Colonic mucosa (tissue), 4 donors: ENCODE results near the gene GRK4. TPM values are rescaled to one million over a fixed set of nuclear protein-coding genes. Genes with fewer than 3 reads are reported as not detected.

Experiments
- DNase-seq: peaks from one replicate; pipeline ENCODE4 v3.0.0-alpha.2; 2020
- H3K27ac ChIP-seq: fragments of 200-600 bp; one replicate; pipeline ENCODE4 v1.8.0; 2021
- H3K27me3 ChIP-seq: fragments of 200-600 bp; one replicate; pipeline ENCODE4 v1.8.0; 2021
- H3K36me3 ChIP-seq: fragments of 200-600 bp; one replicate; pipeline ENCODE4 v1.8.0; 2021
- H3K4me1 ChIP-seq: fragments of 200-600 bp; one replicate; pipeline ENCODE4 v1.8.0; 2021; ENCODE audit warnings: mild to moderate bottlenecking
- H3K4me3 ChIP-seq: fragments of 200-600 bp; one replicate; pipeline ENCODE4 v1.8.0; 2021
- H3K9ac ChIP-seq, 2 donors: one replicate each; pipeline ENCODE4 v1.7.0; 2013; ENCODE audit warnings: control low read depth in 2 of 2, low read depth in 2 of 2, low read length in 2 of 2
- H3K9me3 ChIP-seq: fragments of 200-600 bp; one replicate; pipeline ENCODE4 v1.8.0; 2021
- CTCF ChIP-seq: fragments of 200-600 bp; IDR thresholded peaks from one replicate; pipeline ENCODE4 v1.8.0; 2022; ENCODE audit warnings: antibody characterized with exemption, mild to moderate bottlenecking
- intact Hi-C: fragments of 100-400 bp; cut with DNase I; formaldehyde crosslinking; loops from one replicate; pipeline ENCODE4 v1.14.1; 2022
- total RNA-seq, 2 donors: library from RNA; stranded (reverse); fragmentation: NEBNext Ultra II Directional in 1 of 2; extraction: Animal tissue kit (Norgen Biotek cat#: 25700) in 1 of 2; gene quantifications; one replicate each; pipeline ENCODE4 v1.2.1, GENCODE V29; 2021
- donor health status: healthy.
- donor health status: DM: no; HTN: no; CAD: no.
- donor health status: DM: no; HTN: no; CAD: no.

GRK4 gene
- total RNA-seq, 2 donors from 2014 or later: 0.77 to 1.7 TPM

- Histone ChIP-seq H3K4me1 (no peaks in the 10 kb centered on the region), H3K9ac (no peak overlapping the region), H3K27me3 (no peaks in the 10 kb centered on the region), H3K36me3 (no peaks in the 10 kb centered on the region), H3K9me3 (no peaks in the 10 kb centered on the region), H3K4me3 (no peak overlapping the region), H3K27ac (no peak overlapping the region)
- no peak for DNase-seq
- intact Hi-C loops: no loop called here
- TF ChIP-seq CTCF: no peak
Observed at GRCh38 chr4:3030566-3031356, 67.4 kb downstream of the GRK4 start.

DNA sequence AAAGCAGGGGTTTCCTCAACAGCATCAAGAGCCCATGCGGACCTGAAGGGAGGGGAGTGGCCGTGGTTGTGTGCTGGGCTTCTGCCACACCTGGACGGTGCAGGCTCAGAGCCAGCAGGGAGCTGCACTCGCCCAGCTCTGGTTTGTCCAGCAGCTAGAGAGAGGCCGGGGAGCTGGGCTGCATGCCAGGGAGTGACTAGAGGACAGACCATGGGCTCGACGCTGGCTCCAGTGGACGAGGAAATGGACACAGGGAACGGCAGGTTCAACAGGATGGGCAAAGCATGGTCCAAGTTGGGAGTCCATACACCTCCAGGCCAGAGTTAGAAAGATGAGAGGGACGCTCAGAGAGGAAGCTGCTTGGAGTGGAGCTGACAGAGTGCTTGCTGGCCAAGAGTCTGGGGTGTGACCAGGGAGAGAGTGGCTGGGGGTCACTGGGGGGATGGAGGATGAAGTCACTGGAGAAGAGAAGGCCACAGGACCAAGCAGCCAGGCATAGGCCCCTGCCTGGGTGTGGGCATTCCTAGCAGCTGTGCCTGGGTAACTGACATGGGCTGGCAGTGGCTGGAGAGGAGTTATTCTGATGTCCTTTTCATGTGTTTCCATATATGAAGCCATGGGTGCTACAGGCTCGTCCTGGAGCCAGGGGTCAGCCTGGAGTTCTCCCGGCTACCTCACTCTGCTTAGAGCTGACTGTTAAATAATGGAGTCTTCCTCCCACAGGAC lies 68.1 kb downstream of the GRK4 start:
- no peak for DNase-seq
- intact Hi-C loops: no loop called here
- no peak for TF ChIP-seq CTCF

DNA sequence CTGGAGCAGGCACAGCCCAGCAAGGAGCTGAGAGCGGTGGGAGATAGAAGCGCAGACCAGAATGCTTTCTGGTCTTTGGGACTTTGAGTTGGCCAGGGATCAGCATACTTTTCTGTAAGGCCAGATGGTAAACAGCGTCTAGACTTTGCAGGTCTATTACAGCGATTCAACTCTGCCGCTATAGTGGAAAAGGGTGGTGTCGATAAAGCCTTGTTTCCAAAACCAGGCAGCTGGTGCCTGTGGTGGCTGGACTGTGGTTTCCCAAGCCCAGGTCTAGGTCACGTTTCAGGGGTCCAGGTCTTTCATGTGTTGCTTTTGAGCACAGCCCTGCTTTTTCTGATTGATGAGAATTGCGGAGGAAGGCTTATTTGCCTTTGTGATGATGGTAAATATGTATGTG lies 70.9 kb downstream of the GRK4 start:
- Histone ChIP-seq H3K4me3 (no peak overlapping the region), H3K27me3 (no peaks in the 10 kb centered on the region), H3K36me3 (no peaks in the 10 kb centered on the region), H3K9ac (no peak overlapping the region), H3K4me1 (no peaks in the 10 kb centered on the region), H3K27ac (no peak overlapping the region), H3K9me3 (no peaks in the 10 kb centered on the region)
- intact Hi-C loops: no loop called here
- no peak for DNase-seq
- no peak for TF ChIP-seq CTCF

More for the DNA sequence above, 68.1 kb downstream of the GRK4 start:
- no peak overlapping the region for H3K4me3 ChIP-seq
- H3K27ac ChIP-seq: no peak overlapping the region
- H3K36me3 ChIP-seq: no peaks in the 10 kb centered on the region
- no peaks in the 10 kb centered on the region for H3K27me3 ChIP-seq
- H3K4me1 ChIP-seq: no peaks in the 10 kb centered on the region
- no peak overlapping the region for H3K9ac ChIP-seq
- no peaks in the 10 kb centered on the region for H3K9me3 ChIP-seq

DNA sequence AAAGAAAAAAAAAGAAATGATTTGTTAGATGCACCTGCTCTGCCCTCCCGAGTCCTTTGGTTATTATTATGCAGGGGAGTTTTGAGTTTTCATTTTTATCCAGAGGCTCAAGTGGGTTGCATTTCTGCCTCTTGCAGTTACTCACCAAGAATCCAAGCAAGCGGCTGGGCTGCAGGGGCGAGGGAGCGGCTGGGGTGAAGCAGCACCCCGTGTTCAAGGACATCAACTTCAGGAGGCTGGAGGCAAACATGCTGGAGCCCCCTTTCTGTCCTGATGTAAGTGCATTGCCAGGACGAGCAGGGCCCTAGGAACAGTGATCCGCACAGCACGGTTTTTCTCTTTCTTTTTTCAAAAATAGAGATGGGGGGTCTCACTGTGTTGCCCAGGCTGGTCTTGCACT lies 71.9 kb downstream of the GRK4 start:
- Histone ChIP-seq H3K36me3 (no peaks in the 10 kb centered on the region), H3K4me3 (no peak overlapping the region), H3K4me1 (no peaks in the 10 kb centered on the region), H3K27me3 (no peaks in the 10 kb centered on the region), H3K9me3 (no peaks in the 10 kb centered on the region), H3K27ac (no peak overlapping the region), H3K9ac (no peak overlapping the region)
- no peak for DNase-seq
- intact Hi-C loops: loop anchor here (5.0 kb wide), 1 partner anchor 58 kb away; no protein-coding TSS in a partner anchor
- no peak for TF ChIP-seq CTCF

DNA sequence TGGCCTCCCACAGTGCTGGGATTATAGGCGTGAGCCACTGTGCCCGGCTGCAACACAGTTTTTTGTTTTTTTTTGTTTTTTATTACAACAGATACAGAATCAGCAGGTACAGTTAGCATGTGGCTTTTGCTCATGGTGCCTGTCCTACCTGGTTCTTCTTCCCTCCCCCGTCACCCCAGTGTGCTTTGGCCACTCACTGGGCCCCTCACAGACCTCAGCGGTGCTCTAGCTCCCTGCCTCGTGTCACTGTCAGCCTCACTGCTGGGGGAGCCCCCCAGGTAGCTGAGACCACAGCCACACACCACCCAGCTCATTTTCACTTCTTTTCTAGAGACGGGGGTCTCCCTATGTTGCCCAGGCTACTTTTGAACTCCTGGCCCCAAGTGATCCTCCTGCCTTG lies 72.3 kb downstream of the GRK4 start:
- intact Hi-C loops: loop anchor here (5.0 kb wide), 1 partner anchor 58 kb away; no protein-coding TSS in a partner anchor

More for the DNA sequence above, 72.3 kb downstream of the GRK4 start:
- Histone ChIP-seq H3K4me3 (no peak overlapping the region), H3K27me3 (no peaks in the 10 kb centered on the region), H3K36me3 (no peaks in the 10 kb centered on the region), H3K27ac (no peak overlapping the region), H3K9ac (no peak overlapping the region), H3K9me3 (no peaks in the 10 kb centered on the region), H3K4me1 (no peaks in the 10 kb centered on the region)
- TF ChIP-seq CTCF: no peak
- no peak for DNase-seq
